ENCODE measurements around the gene THAP3. TPM values are rescaled to one million over a fixed set of nuclear protein-coding genes. Genes with fewer than 3 reads are reported as not detected.
"Not testable (repeated sequence)": the region's sequence is repeated elsewhere in the genome, so short reads cannot be mapped to it uniquely, and the experiment has no call there.

Gene THAP3
- total RNA-seq, 1 experiment from 2014 or later = 11.5 TPM

DNA sequence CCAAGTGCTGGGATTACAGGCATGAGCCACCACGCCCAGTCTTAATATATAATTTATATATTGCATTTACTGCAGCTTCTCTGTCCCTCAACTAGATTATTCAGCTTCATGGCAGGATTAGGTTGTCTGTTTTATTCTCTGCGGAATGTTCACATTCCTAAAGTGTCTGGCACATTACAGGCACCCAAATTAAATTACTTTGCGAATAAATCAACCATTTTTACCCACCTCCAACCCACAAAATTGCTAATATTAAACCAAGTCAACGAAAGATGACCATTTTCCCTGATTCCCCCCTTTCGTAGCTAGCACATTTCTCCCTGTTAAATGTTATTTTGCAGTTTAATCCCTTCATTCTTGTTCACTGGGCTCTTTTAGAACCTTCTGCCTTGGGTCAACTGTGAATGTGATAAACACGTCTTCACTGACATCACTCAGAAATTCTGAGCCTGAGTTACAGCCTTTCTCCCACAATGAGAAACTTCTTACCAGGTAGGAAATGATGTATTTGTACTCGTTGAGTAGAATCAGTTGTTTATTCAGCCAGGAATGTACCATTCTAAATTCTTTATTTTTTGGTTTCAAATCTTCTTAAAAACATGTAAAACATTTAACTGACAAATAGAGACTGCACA lies 35.9 kb downstream of the THAP3 start:
- CTCF ChIA-PET = no interaction called here
- Mint-ChIP-seq H3K27ac (ENCODE audit: unreplicated experiment) (no peak overlapping the region), H3K4me1 (ENCODE audit: low read depth, unreplicated experiment) (no peaks in the 10 kb centered on the region), H3K4me3 (ENCODE audit: low read depth, unreplicated experiment) (no peak overlapping the region), H3K27me3 (ENCODE audit: unreplicated experiment) (no peaks in the 10 kb centered on the region), H3K9me3 (ENCODE audit: low read depth, unreplicated experiment) (no peaks in the 10 kb centered on the region), H3K36me3 (ENCODE audit: insufficient read depth, unreplicated experiment) (peaks cover 7% of the 10 kb centered on the region)
- intact Hi-C loops (cut with micrococcal nuclease; ENCODE audit: unreplicated experiment) = no loop called here
- no peak for DNase-seq
- TF ChIP-seq, protein P1, sequence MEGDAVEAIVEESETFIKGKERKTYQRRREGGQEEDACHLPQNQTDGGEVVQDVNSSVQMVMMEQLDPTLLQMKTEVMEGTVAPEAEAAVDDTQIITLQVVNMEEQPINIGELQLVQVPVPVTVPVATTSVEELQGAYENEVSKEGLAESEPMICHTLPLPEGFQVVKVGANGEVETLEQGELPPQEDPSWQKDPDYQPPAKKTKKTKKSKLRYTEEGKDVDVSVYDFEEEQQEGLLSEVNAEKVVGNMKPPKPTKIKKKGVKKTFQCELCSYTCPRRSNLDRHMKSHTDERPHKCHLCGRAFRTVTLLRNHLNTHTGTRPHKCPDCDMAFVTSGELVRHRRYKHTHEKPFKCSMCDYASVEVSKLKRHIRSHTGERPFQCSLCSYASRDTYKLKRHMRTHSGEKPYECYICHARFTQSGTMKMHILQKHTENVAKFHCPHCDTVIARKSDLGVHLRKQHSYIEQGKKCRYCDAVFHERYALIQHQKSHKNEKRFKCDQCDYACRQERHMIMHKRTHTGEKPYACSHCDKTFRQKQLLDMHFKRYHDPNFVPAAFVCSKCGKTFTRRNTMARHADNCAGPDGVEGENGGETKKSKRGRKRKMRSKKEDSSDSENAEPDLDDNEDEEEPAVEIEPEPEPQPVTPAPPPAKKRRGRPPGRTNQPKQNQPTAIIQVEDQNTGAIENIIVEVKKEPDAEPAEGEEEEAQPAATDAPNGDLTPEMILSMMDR (IDR thresholded peaks at IDR 0.05; ENCODE audit: unreplicated experiment) = no peak
- no TSS peak for BruUV-seq (replicated peaks)

DNA sequence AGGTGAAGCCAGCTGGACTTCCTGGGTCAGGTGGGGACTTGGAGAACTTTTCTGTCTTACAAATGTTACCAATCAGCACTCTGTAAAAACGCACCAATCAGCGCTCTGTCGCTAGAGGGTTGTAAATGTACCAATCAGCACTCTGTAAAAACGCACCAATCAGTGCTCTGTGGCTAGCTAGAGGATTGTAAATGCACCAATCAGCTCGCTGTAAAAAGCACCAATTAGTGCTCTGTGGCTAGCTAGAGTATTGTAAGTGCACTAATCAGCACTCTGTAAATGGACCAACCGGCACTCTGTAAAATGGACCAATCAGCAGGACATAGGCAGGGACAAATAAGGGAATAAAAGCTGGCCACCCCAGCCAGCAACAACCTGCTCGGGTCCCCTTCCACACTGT lies 37.8 kb downstream of the THAP3 start:
- intact Hi-C loops (cut with micrococcal nuclease; ENCODE audit: unreplicated experiment); H3K36me3 Mint-ChIP-seq (ENCODE audit: insufficient read depth, unreplicated experiment); H3K27ac Mint-ChIP-seq (ENCODE audit: unreplicated experiment); H3K4me1 Mint-ChIP-seq (ENCODE audit: low read depth, unreplicated experiment); BruUV-seq (replicated peaks); DNase-seq; H3K27me3 Mint-ChIP-seq (ENCODE audit: unreplicated experiment); H3K9me3 Mint-ChIP-seq (ENCODE audit: low read depth, unreplicated experiment); H3K4me3 Mint-ChIP-seq (ENCODE audit: low read depth, unreplicated experiment): not testable (repeated sequence)
- CTCF ChIA-PET = interaction anchor here (0.6 kb wide), 1 partner anchor 14 kb away, joined by 9 read pairs; no protein-coding TSS in a partner anchor

DNA sequence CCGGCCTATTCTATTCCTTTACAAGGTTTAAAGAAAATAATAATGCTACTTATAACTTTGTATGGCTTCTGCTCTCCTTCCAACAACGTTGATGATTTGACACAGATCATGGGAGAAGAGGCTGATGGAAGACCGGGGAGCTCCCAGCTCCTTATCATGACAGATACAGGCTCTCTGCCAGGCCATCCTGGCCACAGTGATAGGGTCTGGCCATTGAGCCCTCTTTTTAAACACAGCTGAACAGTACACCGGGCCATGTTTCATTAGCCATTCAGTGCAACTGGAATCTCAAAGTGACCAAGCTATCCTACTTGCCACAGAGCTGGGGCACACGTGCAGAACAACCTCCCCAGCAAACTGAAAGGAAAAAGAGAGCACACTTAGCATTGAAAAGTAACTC lies 42.0 kb downstream of the THAP3 start:
- intact Hi-C loops (cut with micrococcal nuclease; ENCODE audit: unreplicated experiment) = no loop called here
- no peak overlapping the region for H3K4me3 Mint-ChIP-seq (ENCODE audit: low read depth, unreplicated experiment)
- BruUV-seq (replicated peaks) = no TSS peak
- H3K9me3 Mint-ChIP-seq (ENCODE audit: low read depth, unreplicated experiment) = no peaks in the 10 kb centered on the region
- no peaks in the 10 kb centered on the region for H3K27me3 Mint-ChIP-seq (ENCODE audit: unreplicated experiment)
- no peak for DNase-seq
- CTCF ChIA-PET = no interaction called here
- H3K27ac Mint-ChIP-seq (ENCODE audit: unreplicated experiment) = no peak overlapping the region
- no peaks in the 10 kb centered on the region for H3K36me3 Mint-ChIP-seq (ENCODE audit: insufficient read depth, unreplicated experiment)
- TF ChIP-seq, protein P1 (IDR thresholded peaks at IDR 0.05; ENCODE audit: unreplicated experiment) = no peak
- H3K4me1 Mint-ChIP-seq (ENCODE audit: low read depth, unreplicated experiment) = no peaks in the 10 kb centered on the region

DNA sequence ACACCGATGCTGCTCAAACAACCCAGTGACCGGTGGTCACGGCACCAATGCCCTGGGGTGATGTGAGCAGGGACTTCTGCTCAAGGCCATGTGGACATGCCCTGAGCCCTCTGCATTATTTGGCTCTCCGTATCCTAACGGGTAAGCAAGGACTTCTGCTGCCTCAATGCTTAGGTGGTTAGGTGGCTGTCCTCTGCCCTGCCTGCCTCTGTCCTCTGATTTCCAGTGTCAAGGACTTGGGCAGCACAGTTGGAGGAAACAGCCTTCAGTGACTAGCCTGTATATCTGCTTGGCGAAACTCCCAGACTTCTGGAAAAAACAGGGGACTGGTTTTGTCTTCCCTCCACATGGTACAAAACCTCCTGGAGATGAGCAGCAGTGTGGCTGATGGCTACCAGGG lies 42.5 kb downstream of the THAP3 start:
- BruUV-seq (replicated peaks) = no TSS peak
- H3K4me1 Mint-ChIP-seq (ENCODE audit: low read depth, unreplicated experiment) = no peaks in the 10 kb centered on the region
- no peaks in the 10 kb centered on the region for H3K27me3 Mint-ChIP-seq (ENCODE audit: unreplicated experiment)
- TF ChIP-seq, protein P1 (IDR thresholded peaks at IDR 0.05; ENCODE audit: unreplicated experiment) = no peak
- no peak overlapping the region for H3K27ac Mint-ChIP-seq (ENCODE audit: unreplicated experiment)
- no peak for DNase-seq
- H3K9me3 Mint-ChIP-seq (ENCODE audit: low read depth, unreplicated experiment) = no peaks in the 10 kb centered on the region
- no peaks in the 10 kb centered on the region for H3K36me3 Mint-ChIP-seq (ENCODE audit: insufficient read depth, unreplicated experiment)
- CTCF ChIA-PET = no interaction called here
- intact Hi-C loops (cut with micrococcal nuclease; ENCODE audit: unreplicated experiment) = no loop called here
- H3K4me3 Mint-ChIP-seq (ENCODE audit: low read depth, unreplicated experiment) = no peak overlapping the region

DNA sequence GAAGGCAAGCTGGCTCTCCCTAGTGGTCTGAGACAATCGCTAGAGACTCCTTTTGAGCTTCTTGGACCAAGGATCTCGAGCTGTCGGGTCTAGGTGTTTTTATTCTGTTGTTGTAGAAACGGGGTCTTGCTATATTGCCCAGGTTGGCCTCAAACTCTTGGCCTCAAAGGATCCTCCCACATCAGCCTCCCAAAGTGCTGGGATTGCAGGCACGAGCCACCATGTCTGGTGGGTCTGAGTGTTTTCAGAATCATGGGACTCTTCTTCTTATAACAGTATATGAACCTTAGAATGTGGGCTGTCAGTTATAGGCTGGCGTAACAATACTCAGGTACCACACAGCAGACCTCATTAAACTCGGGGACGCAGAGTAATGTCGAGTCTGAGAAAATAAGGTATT lies 43.8 kb downstream of the THAP3 start:
- TF ChIP-seq, protein P1 (IDR thresholded peaks at IDR 0.05; ENCODE audit: unreplicated experiment) = no peak
- no peak overlapping the region for H3K4me3 Mint-ChIP-seq (ENCODE audit: low read depth, unreplicated experiment)
- no peaks in the 10 kb centered on the region for H3K4me1 Mint-ChIP-seq (ENCODE audit: low read depth, unreplicated experiment)
- no TSS peak for BruUV-seq (replicated peaks)
- CTCF ChIA-PET = no interaction called here
- no peak for DNase-seq
- intact Hi-C loops (cut with micrococcal nuclease; ENCODE audit: unreplicated experiment) = no loop called here
- no peak overlapping the region for H3K27ac Mint-ChIP-seq (ENCODE audit: unreplicated experiment)
- H3K9me3 Mint-ChIP-seq (ENCODE audit: low read depth, unreplicated experiment) = no peaks in the 10 kb centered on the region
- no peaks in the 10 kb centered on the region for H3K36me3 Mint-ChIP-seq (ENCODE audit: insufficient read depth, unreplicated experiment)
- no peaks in the 10 kb centered on the region for H3K27me3 Mint-ChIP-seq (ENCODE audit: unreplicated experiment)

Data from Calu3 (cell line).